ENCODE measurements around the gene ZFR.

DNA sequence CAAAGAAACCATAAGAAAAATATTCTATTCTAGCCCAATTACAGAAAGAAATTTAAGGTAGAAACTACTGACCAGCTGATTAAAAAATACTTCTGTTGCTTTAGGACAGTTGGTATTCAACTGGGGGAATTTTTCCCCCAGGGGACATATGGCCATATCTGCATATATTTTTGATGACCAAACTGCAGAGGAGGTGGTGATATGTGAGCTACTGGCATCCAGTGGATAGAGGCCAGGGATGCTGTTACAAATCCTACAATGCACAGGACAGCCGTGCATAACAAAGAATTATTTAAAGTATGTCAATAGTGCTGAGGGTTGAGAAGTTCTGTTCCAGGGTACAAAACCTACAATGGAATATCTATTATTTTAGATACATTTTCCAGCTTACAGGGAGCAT lies 24.0 kb downstream of the ZFR start:
- TF ChIP-seq POLR2AphosphoS5 (IDR thresholded peaks at IDR 0.05; ENCODE audit: low read depth, low read length), result no peak
- TF ChIP-seq, protein P1, sequence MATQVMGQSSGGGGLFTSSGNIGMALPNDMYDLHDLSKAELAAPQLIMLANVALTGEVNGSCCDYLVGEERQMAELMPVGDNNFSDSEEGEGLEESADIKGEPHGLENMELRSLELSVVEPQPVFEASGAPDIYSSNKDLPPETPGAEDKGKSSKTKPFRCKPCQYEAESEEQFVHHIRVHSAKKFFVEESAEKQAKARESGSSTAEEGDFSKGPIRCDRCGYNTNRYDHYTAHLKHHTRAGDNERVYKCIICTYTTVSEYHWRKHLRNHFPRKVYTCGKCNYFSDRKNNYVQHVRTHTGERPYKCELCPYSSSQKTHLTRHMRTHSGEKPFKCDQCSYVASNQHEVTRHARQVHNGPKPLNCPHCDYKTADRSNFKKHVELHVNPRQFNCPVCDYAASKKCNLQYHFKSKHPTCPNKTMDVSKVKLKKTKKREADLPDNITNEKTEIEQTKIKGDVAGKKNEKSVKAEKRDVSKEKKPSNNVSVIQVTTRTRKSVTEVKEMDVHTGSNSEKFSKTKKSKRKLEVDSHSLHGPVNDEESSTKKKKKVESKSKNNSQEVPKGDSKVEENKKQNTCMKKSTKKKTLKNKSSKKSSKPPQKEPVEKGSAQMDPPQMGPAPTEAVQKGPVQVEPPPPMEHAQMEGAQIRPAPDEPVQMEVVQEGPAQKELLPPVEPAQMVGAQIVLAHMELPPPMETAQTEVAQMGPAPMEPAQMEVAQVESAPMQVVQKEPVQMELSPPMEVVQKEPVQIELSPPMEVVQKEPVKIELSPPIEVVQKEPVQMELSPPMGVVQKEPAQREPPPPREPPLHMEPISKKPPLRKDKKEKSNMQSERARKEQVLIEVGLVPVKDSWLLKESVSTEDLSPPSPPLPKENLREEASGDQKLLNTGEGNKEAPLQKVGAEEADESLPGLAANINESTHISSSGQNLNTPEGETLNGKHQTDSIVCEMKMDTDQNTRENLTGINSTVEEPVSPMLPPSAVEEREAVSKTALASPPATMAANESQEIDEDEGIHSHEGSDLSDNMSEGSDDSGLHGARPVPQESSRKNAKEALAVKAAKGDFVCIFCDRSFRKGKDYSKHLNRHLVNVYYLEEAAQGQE (IDR thresholded peaks at IDR 0.05; ENCODE audit: insufficient read depth in 1 of 2, low read depth in 2 of 2, low read length in 2 of 2), result no peak
